IPS DF 4.7 (cell line): ENCODE measurements around the gene NXPE3.

ENCODE experiments used
- DNase-seq: peaks from one replicate; pipeline ENCODE4 v3.0.0-alpha.2; 2013; ENCODE audit warnings: low spot score; ENCODE audit errors: extremely low read depth

Gene NXPE3

DNA sequence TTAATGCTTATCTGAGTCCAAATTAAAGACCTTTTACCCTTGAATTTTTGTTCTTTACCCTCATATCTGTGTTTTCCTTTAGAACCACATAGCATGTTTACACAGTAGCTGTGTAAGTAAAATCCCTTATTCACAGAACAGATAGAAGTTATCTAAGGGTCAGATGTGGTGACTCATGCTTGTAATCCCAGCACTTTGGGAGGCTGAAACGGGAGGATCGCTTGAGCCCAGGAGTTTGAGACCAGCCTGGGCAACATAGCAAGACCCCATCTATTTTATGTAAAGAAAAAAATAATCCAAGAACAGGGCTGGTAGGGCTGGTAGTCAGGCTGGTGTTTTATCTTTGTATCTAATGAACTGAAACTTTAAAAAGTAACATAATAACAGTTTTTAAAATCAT lies 23.2 kb downstream of the NXPE3 start:
- no peak for DNase-seq

DNA sequence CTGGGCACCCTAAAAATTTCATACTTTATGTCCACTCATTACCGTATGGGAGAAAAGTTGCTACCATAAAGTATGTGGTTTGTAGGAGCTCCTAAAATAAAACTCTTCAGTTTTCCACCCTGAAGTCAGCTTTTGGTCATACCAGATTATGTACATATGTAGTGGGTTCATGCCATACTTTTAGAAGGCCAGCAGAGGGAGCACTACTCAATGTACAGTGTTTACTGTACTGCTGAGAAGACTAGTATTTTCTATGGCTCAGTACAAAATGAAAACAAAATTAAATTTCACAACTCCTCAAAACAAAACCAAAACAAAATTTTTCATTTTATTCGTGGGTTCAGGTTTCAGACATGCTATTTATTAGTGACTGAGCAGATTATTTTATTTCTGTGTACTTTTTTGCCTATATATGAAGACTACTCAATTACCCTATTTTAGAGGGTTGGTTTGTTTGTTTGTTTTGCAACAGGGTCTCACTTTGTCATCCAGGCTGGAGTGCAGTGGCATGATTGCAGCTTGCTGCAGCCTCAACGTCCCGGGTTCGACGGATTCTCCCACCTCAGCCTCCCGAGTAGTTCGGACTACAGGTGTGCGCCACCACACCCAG lies 24.3 kb downstream of the NXPE3 start:
- DNase-seq: no peak

DNA sequence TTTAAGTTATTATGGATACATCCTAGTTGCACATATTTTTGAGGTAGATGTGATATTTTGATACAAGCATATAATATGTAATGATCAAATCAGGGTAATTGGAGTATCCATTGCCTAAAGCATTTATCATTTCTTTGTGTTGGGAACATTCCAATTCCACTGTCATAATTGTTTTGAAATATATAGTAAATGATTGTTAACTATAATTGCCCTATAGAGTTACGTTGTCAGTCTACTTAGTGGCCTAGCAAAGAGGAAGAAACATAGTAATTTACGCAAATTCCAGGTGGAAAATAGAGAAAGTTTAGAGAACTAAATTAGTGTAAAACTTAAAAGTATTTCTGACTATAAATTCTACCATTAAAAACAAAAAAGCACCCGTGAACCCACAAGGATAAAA lies 24.9 kb downstream of the NXPE3 start:
- no peak for DNase-seq

DNA sequence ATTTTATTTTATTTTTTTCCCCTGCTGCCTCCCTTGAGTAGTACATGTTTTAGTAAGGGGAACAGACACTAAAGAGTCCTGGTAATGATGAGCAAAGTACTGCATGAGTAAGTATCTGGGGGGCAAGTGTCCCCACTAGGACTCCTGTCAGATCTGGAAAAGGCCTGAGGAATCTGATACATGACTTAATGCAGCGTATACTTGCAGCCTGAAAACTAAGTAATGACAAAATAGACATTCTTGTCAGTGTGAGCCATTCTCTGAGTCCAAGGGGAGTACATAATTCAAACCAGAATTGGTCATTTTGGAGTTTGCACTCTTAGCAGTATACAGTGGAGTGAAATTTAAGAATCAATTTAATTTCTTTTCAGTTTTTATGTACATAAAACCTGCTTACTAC lies 27.5 kb downstream of the NXPE3 start:
- no peak for DNase-seq

DNA sequence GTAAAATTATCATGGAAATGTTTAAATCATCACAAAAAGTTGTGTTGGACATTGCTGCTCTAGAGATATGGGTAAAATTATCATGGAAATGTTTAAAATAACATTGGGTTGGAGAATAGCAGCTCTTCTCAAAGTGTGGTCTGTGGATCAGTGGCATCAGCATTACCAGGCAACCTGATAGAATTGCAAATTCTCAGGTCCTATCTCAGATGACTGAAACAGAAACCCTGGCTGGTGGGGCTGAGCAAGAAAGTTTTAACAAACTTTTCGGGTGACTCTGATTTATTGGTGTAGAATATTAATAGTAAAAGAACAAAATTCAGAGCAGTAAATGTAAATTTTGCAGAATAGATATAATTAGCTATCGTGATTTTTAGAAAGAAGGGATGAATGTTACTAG lies 28.9 kb downstream of the NXPE3 start:
- DNase-seq: no peak

DNA sequence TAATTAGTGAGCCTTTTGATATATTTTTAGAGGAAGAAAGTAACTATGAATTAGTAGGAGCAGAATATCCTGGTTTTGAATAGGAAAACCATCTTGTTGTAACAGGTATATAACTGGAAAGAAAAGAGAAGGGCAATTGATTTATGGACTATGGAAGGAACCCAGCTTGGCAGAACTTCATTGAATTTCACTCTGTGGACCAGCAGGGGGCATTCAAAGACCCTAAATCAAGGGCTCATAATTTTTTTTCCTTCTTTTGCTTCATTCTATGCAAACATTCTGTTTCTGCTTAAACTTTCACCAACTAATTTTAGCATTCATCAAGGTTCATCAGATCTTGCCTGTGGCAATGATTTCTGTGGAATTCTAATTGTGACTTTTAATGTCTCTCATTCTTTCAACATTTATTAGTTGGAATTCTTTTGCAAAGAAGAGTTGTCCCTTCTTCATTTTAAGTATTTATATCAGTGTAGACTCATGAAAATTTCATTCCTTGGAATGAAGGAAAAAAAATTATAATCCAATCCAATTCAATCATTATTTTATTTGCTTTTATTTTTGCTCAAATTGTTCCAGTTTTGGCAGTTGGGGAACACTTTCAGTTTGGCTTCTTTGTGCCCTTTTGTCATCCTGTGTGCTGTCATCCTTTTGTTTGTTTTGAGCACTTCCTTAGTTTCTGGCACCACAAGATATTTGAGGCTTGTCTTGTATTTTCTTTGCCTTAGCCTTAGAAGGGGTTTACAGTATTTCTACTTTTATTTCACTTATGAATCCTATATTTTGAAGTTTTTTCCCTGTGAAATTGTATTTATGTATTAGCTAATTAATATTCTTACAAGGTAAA lies 30.4 kb downstream of the NXPE3 start:
- no peak for DNase-seq

DNA sequence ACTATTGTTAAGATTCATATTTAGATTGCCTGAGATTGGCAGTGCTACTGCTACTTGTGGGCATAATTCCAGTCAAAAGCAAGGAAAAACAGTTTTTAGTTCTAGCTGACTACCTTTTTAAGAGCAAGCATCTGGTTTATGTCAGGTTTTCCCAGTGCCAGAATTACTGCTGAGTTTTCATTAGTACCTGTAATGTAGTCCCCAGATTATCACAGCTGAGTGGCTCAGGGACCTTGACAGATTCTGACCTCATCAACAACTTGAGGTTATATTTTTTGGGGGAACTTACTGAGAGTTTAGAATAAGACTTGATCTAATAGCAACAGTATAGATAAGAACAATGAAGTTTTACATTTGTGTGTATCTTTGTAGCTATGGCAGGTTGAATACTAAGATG lies 31.0 kb downstream of the NXPE3 start:
- no peak for DNase-seq

DNA sequence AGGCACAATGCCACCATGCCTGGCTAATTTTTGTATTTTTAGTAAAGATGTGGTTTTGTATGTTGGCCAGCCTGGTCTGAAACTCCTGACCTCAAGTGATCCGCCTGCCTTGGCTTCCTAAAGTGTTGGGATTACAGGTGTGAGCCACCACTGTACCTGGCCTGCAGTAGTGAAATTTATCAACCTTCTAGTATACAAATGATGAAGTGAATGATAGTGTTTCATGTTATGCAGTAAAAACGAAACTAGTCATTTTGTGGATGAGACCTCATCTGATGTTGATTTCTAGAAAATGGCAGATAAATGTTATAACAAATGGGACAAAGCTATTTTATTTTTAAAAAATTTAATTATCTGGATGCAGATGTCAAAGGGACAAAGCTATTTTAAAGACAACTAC lies 32.9 kb downstream of the NXPE3 start:
- DNase-seq: no peak

DNA sequence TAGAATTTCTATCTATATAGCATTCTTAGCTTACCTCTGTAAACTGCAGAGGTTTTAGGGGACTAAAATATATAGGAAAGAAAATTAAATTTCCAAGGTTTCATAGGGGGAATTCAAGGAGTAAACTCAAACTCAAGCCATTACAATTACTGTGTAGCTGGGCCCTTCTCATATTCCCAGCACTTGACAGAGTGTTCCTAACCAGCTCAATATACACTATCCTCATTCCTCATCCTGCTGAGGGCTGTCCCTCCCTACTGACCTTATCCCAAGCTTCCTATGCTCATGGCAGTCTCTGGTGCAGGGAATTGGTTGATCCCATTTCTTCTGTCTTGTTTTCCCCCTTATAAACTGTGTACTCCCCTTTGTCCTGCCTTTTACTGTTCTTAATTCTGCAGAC lies 33.9 kb downstream of the NXPE3 start:
- DNase-seq: no peak

DNA sequence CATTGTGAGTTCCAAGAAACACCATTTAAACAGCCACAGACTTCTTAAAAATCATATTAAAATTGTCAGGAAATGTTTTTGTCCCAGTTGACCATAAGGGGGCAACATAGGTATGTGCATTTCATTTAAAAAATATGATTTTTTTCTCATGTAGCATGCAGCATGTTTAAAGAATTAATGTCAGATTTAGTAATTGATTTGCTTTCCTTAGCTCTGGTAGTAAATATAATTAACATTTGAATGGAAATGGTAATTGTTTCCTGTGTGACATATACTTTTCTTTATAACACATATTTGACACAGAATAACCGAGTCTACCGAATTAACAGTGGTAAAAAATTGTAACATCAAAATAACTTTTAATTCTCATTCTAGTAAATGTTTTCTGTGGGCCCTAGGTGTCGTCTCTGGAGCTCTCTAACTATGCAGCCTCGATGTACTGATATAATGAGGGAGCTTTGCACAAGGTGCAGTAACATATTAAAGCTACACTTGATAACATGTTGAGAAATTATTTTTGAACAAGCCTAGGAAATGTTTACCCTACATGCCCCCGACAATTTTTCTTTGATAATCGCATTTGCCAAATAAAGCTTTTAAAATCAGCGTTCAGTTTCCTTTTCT lies 34.9 kb downstream of the NXPE3 start:
- no peak for DNase-seq

DNA sequence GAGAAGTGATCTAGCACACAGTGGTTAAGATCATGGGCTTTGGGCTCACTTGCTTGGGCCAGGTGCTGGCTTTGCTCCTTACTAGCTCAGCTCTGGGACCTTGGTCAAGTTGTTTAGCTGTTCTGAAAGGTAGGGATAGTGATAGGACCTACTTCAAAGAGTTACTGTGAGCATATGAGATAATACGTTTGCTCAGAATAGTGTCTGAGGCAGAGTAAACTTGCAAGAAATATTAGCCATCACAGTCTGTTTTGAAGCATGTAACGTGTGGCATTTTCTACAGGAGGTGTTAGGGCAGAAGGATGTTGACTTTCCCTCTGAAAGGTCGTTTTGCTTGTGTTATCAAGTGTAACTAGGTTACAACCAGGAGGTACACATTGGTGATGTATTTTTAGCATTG lies 35.8 kb downstream of the NXPE3 start:
- no peak for DNase-seq

DNA sequence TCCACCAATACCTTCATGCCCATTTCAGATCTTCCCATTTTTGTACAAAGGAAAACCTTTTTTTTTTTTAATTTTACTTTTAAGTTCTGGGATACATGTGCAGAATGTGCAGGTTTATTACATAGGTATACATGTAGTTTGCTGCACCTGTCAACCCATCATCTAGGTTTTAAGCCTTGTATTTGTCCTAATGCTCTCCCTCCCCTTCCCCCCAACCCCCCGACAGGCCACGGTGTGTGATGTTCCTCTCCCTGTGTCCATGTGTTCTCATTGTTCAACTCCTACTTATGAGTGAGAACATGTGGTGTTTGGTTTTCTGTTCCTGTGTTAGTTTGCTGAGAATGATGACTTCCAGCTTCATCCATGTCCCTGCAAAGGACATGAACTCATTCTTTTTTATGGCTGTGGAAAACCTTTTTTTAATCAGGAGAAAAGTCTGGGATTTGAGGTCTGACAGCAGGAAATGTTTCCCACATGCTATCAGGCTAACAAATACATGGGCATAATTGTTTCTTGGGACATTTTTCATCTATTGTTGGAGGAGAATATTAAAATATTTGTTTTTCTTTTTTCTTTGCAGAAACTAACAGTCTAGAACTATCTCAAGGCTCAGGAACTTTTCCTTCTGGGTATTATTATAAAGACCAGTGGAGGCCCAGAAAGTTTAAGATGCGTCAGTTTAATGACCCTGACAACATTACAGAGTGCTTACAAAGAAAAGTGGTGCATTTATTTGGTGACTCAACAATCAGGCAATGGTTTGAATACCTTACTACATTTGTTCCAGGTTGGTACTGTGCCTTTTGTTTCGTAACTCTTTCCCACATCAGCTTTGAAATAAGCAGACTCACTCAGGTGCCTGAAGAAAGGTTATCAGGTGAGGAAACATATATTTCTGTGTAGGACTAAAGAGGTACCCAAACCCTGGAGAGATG lies 37.5 kb downstream of the NXPE3 start:
- no peak for DNase-seq

DNA sequence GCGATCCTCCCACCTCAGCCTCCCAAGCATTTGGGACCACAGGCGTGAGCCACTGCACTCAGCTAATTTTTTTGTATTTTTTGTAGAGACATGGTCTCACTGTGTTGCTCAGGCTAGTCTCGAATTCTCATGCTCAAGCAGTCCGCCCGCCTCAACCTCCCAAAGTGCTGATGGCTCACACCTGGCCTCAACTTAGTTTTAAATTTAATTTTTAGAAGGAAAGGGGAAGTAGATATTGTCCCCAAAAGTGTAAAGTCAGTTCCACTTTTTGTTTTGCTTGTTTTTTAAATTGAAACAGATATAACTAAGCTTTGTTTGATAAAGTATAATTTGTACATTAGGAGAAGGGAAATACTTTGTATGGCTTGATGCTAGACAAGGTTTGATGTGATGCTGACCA lies 39.0 kb downstream of the NXPE3 start:
- no peak for DNase-seq

DNA sequence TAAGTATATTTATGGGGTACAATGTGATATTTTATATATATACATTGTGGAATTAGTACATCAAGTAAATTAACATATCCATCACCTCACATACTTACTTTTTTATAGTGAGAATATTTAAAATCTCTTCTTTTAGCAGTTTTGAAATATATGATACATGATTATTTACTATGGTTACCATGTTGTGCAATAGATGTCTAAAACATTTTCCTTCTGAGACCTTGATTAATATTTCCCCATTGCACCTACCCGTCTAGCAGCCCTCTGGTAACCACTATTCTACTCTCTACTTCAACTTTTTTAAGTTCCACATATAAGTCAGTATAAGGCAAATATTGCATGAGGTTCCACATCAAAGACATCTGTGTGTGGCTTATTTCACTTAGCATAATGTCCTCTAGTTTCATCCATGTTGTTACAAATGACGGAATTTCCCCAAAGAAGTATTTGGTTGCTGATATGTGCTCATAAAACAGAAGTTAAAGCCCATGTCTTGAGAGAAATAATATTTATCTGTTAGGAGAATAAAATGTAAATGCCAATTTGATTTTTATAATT lies 40.7 kb downstream of the NXPE3 start:
- DNase-seq: no peak

DNA sequence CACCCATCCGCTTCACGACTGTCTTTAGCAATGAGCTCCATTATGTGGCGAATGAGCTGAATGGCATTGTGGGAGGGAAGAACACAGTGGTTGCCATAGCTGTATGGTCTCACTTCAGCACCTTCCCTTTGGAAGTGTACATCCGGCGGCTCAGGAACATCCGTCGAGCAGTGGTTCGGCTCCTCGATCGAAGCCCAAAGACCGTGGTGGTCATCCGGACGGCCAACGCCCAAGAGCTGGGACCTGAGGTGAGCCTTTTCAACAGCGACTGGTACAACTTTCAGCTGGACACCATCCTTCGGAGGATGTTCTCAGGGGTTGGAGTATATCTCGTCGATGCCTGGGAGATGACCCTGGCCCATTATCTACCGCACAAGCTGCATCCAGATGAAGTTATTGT lies 42.5 kb downstream of the NXPE3 start:
- DNase-seq: no peak

DNA sequence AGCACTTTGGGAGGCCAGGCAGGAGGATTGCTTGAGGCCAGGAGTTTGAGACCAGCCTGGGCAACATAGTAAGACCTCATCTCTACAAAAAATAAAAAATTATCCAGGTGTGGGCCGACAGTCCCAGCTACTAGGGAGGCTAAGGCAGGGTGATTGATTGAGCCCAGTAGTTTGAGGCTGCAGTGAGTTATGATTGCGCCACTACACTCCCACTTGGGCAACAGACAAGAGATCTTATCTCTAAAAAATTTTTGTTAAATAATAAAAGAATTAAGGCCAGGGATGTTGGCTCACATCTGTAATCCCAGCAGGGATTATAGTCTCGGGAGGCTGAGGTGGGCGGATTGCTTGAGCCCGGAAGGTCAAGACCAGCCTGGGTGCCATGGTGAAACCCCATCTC lies 44.5 kb downstream of the NXPE3 start:
- no peak for DNase-seq

DNA sequence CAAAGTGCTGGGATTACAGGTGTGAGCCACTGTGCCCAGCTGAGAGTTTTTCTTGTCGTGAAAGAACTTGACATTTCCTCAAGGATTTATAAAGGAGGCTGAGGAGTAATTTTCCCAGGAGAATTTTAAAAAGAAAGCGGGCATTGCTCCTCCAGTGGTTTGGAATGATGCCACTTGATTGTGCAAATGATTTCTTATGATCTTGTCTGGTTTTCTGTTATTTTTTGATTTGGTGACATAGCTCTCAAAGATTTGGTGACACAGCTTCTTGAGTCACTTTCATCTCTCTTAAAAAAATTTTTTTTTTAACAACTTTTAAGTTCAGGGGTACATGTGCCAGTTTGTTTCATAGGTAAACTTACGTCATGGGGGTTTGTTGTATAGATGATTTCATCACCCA lies 45.7 kb downstream of the NXPE3 start:
- DNase-seq: no peak

DNA sequence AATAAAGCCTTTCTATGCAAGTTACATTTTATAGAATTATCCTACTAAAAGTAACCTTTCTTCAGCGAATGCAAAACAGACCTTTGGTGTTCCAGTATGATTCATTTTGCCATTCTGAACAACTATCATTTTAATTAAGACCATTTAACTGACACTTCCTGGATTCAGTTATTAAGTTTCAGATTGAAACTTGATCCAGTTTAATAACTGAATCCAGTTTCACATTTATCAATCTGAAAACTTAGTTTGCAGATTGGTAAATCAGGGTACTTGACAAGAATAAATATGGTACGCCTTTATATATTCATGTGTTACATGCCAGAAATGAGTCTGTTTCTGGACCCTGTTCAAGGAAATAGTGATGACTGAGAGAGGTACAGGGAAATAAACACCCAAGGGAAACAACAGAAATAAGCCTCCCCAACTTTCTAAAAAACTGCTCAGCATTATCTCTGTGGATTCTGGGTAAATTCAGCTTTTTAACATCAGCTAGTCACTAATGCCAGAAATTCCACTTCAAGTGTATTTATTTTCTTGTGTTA lies 47.0 kb downstream of the NXPE3 start:
- no peak for DNase-seq

DNA sequence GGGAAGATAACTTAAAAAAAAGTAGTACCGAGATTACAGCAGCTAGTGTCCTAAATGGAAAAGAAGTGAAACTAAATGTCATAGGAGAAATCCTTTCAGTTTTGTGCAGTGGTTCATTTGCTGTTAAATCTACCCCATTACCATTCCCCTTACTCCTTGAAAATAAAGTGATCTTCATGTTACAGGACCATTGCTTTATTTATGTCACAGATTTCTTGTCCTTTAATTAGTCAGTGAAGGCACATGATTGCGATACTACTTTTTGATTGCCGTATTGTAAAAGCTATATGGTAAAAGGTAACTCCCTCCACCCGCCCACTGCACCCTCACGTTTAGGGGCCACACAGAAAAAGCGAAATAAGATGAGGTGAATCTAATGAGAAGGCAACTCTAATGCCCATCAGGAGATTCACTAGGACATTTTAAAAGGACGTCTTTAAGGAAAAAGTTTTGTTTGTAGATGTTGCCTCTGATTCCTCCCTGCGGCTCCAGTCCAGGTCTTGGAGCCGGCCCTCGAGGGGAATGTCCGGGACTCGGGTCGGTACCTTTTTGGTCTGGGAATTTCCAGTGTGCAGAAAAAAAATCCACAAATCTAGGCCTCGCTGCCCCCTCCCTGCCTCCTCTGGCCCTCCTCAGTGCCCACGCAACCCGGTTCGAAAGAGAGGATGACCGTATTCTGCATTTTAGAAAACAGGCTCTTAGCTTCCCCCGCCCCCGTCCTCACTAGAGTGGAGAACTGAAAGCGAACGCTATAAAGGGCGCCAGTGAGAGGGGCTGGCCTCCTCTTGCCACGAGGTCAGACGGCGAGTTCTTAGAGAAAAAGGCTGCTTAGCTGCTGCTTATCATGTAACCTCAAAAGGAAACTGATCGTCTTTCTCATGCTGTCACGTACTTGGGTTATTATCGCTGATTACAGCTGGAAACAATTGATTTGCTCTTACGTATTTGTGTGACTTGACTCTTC lies 48.5 kb downstream of the NXPE3 start:
- no peak for DNase-seq

DNA sequence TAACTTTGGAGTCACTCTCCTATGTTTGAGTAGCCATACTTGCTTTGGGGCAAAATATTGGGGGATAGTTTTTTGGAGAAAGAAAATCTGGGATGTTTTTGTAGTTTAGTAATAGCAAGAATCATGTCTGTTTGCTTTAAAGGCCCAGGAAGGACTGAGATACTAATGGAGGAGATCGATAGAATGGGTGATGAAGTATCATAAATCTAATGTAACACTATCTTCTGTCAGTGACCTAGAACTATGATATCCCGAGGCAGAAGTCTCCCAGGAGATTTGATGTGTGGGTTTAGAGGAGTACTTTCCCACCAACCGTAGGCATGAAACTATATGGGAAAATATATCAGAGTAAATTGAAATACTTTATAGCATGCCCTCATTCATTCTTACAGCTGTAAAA lies 49.3 kb downstream of the NXPE3 start:
- DNase-seq: no peak
